HT1080 (cell line): ENCODE data around the gene MOXD1. TPM values are rescaled to one million over a fixed set of nuclear protein-coding genes. Genes with fewer than 3 reads are reported as not detected.

Source experiments
- DNase-seq: peaks from one replicate; pipeline ENCODE4 v3.0.0-alpha.2; 2015; ENCODE audit warnings: low read depth
- total RNA-seq: library from RNA; depleted of rRNA; stranded (reverse); fragments of >200 nt; shearing (Covaris generic); gene quantifications from 2 replicates; pipeline ENCODE4 v1.2.3, GENCODE V29; 2014

Gene MOXD1
- total RNA-seq, 1 experiment from 2014 or later: 6.1 TPM

GRCh38 chr6:132399376-132400074 lies 1.8 kb downstream of the MOXD1 start:
- DNase-seq: peak; percentile 56

GRCh38 chr6:132395015-132395597 lies 6.2 kb downstream of the MOXD1 start:
- DNase-seq: no peak

- DNase-seq: peak; percentile 19
Observed at GRCh38 chr6:132392792-132393191, 8.5 kb downstream of the MOXD1 start.

GRCh38 chr6:132392270-132392646 lies 9.0 kb downstream of the MOXD1 start:
- DNase-seq: no peak

GRCh38 chr6:132391391-132392269 lies 9.6 kb downstream of the MOXD1 start:
- no peak for DNase-seq

- DNase-seq: no peak
Observed at GRCh38 chr6:132390451-132390850, 10.8 kb downstream of the MOXD1 start.

- no peak for DNase-seq
Observed at GRCh38 chr6:132390017-132390416, 11.3 kb downstream of the MOXD1 start.

- DNase-seq: no peak
Observed at GRCh38 chr6:132388291-132388690, 13.0 kb downstream of the MOXD1 start.

- DNase-seq: no peak
Observed at GRCh38 chr6:132382630-132383175, 18.6 kb downstream of the MOXD1 start.

GRCh38 chr6:132381381-132381780 lies 19.9 kb downstream of the MOXD1 start:
- DNase-seq: no peak

GRCh38 chr6:132380358-132381029 lies 20.8 kb downstream of the MOXD1 start:
- DNase-seq: no peak

GRCh38 chr6:132369526-132369925 lies 31.7 kb downstream of the MOXD1 start:
- DNase-seq: peak; percentile 67

- DNase-seq: no peak
Observed at GRCh38 chr6:132368916-132369481, 32.3 kb downstream of the MOXD1 start.

GRCh38 chr6:132365281-132365907 lies 35.9 kb downstream of the MOXD1 start:
- DNase-seq: no peak

- DNase-seq: no peak
Observed at GRCh38 chr6:132364306-132365074, 36.8 kb downstream of the MOXD1 start.

GRCh38 chr6:132362442-132363185 lies 38.7 kb downstream of the MOXD1 start:
- no peak for DNase-seq

GRCh38 chr6:132361101-132361500 lies 40.2 kb downstream of the MOXD1 start:
- DNase-seq: no peak

GRCh38 chr6:132359886-132360285 lies 41.4 kb downstream of the MOXD1 start:
- no peak for DNase-seq

- DNase-seq: peak; percentile 29
Observed at GRCh38 chr6:132357120-132357519, 44.2 kb downstream of the MOXD1 start.
